ENCODE results near the gene EGFL6.
"Not testable (repeated sequence)": the region's sequence is repeated elsewhere in the genome, so short reads cannot be mapped to it uniquely, and the experiment has no call there.

EGFL6 gene

DNA sequence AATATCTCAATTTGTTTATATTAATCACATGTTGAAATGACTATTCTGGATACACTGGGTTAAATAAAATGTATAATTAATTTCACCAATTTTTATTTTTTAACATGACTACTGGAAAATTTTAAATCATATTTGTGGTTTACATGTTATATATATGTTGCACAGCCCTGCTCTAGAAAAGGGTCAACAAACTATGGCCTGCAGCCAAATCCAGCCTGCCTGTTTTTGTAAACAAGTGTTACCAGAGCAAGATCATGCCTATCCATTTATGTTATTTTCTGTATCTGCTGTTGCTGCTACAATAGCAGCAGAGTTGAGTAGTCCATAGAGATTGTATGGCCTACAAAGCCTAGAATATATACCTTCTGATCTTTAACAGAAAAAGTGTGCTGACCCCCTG lies 84.7 kb downstream of the EGFL6 start:
- DNase-seq, result no peak

DNA sequence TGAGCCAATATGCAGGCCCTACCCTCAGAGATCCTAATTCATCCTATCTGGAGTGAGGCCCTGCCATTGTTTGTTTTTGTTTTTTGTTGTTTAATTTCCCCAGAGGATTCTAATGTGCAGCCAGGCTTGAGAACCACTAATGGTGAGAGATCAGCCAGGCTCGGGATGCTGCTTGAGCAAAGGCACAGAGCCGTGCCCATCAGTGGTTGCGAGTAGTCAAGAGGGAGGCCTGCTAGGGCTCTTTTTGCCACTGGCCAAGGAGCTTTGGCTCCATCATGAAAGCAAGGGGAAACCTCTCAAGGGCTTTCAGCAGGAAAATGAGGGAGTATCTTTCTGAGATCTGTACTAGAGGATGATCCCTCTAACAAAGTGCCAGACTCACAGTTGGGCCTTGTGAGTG lies 86.3 kb downstream of the EGFL6 start:
- DNase-seq, result no peak

DNA sequence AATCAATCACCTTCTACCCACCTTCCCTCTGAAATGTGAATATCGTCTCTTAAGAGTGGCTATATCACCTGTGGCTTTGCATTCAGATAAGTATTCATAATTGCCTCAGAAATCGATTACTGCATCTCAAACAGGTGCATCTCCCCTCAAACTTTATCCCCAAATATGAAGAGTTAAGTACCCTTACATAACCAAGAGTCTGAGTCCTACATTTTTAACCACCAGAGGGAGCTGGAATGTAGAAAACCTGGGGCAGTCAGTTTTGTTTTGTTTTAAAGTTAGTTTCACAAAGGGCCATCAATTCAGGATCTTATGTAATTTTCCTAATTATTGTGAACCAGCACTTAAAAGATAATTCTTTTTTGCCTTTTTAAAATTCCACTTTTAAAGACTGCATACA lies 89.2 kb downstream of the EGFL6 start:
- DNase-seq, result peak; percentile 31

DNA sequence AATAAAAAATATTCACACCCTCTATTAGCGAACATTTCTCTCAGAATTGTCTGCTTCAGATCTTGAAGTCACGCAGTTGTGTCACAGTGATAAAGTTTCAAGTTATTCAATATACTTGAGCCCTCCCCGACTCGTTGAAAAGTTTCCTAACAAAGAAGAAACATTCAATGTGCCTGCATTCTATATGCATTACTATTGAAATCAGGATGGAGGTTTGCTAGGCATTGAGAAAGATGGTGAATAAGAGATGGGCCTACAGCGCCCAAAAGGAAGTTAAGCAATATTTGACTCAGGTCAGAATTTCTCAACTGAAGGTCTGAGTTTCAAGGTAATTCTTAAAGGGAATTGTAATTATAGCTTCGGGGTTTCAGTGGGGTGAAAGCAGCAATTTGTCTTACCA lies 89.7 kb downstream of the EGFL6 start:
- DNase-seq, result peak; percentile 49

DNA sequence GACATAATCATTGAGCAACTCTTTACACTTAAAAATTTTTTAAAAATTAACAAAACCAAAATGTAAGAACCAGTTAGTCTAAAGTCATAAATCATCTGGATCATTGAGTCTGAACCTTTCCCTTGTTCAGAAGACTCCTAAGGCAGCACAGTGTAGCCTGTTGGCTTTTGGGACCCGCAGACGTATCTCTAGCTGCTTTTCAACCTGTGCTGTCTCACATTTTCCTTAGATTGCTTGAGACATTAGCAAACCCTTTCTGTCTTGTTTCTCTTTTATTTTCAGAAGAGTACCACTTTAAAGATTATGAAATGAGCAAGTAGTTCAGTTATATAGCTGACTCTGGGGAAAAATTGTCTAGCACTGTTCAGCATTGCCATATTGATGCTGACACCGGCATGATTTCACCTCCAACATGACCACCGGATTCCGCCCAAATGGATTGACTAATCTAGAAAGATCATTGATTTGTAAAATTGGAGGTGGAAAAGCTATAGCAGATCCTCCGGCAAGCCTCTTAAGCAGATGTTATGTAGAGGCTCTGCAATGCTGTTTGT lies 92.4 kb downstream of the EGFL6 start:
- DNase-seq, result no peak

DNA sequence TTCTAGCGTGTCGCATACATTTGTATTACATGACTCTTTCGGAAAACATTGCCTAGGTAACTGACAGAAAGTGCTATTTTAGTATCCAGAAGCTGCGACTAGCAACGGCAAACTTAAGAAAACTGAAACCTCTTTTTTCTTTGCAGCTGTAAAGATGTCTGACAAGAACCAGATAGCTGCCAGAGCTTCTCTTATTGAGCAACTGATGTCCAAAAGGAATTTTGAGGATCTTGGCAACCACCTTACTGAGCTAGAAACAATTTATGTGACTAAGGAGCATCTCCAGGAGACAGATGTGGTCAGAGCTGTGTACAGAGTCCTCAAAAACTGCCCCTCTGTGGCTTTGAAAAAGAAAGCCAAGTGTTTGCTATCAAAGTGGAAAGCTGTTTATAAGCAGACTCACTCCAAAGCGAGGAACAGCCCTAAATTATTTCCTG lies 93.0 kb downstream of the EGFL6 start:
- peak; percentile 72 for DNase-seq

DNA sequence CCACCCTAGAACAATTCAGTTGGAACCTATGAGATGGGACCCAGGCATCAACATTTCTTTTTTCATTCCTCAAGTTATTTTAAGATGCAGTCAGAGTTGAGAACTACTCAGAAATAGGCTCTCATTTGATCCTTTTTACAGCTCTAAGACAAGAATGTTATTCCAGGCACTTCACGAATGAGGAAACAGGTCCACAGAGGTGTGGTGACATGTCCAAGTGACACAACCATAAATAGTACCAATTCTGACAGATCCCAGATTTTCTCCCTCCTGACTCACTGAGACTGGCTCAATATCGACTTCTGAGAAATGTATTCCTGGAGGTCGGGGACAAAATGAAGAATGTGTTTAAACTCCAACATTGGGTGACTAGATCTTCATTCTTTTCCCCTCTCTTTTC lies 94.6 kb downstream of the EGFL6 start:
- no peak for DNase-seq

DNA sequence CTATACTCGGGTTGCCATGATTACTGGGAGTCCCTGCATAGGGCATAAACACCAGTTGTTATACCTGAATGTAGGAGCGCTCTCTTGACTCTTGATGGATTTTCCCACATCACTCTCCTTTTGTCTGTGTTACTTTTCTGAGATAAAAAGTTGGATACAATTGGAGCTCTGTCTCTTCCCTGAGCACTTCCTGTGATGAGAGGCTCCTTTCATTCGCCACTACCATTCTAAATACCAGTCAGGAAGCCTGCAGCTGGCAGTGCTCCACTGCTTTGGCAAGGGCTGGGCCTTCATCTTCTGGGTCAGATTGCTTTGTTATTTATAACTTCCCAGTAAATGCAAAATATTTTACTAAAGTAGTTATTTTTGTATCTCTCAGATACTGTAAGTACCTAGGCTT lies 97.4 kb downstream of the EGFL6 start:
- no peak for DNase-seq

DNA sequence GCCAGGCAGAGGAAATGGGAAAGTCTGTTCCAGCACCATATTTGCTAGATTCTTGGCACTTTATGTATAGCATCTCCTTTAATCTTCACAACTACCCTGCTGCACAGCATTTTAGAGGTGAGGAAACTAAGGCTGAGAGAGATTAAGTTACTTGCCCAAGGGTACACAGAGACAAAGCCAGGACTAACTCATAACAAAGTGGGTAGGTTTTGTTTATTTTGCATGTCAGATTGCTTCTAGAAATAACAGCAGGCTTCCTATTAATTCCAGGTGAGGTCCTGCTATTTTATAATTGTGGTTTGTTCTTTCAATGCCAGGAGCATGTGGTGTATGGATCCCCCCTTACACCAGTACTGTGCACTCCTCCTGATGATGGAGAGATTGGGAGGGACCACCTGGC lies 98.5 kb downstream of the EGFL6 start:
- DNase-seq, result no peak

DNA sequence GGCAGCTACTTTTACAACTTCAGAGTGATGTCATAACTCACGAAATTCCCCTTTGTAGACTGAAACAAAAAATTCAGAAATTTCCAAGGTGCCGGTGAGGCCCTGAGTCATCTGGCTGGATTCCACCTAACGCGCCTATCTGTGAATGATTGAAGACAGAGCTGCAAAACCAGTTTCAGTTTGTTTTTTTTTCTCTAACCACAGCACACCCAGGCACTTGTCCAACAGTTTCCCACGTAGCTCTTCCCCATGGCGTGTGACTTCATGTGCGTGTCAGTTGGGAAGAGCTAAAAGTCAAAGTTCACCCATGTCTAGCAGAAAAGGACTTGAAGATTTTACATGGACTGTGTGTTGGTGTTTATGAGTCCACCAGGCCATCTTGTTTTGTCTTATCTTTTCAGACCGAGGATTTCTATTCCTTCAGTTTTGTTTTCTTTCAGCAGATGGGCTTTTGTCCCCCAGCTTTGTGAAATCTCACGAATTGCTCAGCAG lies 99.9 kb downstream of the EGFL6 start:
- peak; percentile 92 for DNase-seq

DNA sequence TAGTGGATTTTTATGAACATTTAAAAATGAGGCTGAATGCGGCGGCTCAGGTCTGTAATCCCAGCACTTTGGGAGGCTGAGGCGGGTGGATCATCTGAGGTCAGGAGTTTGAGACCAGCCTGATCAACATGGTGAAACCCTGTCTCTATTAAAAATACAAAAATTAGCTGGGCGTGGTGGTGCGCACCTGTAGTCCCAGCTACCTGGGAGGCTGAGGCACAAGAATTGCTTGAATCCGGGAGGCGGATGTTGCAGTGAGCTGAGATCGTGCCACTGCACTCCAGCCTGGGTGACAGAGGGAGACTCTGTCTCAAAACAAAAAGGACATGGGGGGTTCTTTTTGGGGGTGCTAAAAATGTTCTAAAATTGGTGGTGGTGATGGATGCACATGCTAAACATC lies 100.4 kb downstream of the EGFL6 start:
- not testable (repeated sequence) for DNase-seq

DNA sequence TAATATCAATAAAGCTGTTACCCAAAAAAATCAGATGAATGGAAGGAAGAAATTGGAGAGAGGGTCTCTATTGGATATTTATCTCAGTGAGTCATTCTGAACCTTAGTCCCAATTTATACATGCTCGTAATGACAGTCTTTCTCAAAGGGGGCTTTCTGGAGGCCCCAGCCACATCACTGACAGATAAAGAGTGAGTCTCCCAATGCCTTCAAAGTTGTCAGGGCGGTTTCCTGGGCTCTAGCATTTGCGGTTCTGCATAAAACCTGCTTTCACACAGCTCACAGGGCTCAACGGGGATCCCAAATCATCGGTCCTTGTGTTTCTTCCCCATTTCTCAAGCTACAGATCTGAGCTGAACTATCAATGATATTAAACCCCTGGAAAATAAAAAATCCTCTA lies 100.8 kb downstream of the EGFL6 start:
- no peak for DNase-seq

DNA sequence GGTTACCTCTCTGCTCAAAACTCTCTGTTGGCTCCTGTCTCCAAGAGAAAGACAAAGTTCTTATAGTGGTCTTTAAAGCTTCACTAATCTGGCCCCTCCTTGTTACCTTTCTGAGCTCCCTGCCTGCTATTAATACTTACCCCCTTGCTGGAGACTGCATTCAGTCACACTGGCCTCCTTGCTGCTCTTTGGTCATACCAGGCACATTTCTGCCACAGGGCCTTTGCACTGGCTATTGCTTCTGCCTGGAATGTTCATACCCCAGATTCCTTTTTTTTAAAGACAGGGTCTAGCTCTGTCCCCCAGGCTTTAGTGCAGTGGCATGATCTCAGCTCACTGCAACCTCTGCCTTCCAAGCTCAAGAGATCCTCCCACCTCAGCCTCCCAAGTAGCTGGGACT lies 103.6 kb downstream of the EGFL6 start:
- DNase-seq, result no peak

DNA sequence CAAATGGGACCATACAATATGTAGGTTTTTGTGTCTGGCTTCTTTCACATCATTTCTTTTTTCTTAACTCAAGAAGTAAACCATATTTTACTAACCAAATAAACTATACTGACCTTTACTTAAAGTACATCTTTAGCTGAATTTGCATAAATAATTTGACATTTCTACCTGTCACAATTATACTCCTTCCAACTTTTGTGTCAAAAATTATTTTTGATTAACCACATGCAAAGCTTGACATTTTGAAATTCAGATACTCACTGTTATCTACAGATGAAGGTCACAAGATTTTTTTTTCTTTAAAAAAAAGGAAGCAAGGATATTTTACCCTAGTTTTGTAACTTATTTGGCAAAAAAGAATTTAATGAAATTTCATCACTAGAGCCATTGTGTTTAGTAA lies 107.5 kb downstream of the EGFL6 start:
- no peak for DNase-seq

DNA sequence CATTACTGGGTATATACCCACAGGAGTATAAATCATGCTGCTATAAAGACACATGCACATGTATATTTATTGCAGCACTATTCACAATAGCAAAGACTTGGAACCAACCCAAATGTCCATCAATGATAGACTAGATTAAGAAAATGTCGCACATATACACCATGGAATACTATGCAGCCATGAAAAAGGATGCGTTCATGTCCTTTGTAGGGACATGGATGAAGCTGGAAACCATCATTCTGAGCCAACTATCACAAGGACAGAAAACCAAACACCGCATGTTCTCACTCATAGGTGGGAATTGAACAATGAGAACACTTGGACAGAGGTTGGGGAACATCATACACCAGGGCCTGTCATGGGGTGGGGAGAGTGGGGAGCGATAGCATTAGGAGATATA lies 110.3 kb downstream of the EGFL6 start:
- DNase-seq, result not testable (repeated sequence)

DNA sequence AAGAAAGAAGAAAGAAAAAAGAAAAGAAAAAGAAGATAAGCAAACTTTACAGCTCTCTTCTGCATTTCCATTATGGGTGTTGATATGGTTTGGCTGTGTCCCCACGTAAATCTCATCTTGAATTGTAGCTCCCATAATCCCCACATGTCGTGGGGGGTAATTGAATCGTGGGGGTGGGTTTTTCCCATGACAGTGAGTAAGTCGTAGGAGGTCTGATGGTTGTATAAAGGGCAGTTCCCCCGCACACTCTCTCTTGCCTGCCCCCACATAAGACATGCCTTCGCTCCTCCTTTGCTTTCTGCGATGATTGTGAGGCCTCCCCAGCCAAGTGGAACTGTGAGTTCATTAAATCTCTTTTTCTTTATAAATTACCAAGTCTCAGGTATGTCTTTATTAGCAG lies 112.2 kb downstream of the EGFL6 start:
- DNase-seq, result no peak
